HepG2 (cell line): ENCODE data around the gene NRGN. TPM values are rescaled to one million over a fixed set of nuclear protein-coding genes. Genes with fewer than 3 reads are reported as not detected.

Experiments
- ATAC-seq: fragments of 200-7000 bp; cut with Tn5 transposase; 3 replicates; pipeline ENCODE4 v1.9.1; 2020; ENCODE audit warnings: mild to moderate bottlenecking, moderate library complexity
- BruUV-seq: library from RNA; stranded (reverse); fragments of 400-500 nt; replicated peaks from 2 replicates; lab custom pipeline; 2021; lab: Mats Ljungman, UMichigan
- CTCF ChIA-PET: fragments of 300-600 bp; formaldehyde crosslinking; extraction: SDS; loops from one replicate; lab custom pipeline; 2021; ENCODE audit warnings: low total read pairs, inconsistent platforms, low intra/inter-chr PET ratio; lab: Yijun Ruan, JAX
- POLR2A ChIA-PET: fragments of 350-600 bp; sonication (Branson Sonifier 250); formaldehyde crosslinking; loops from one replicate; lab custom pipeline; 2020; ENCODE audit warnings: antibody characterized with exemption, inconsistent platforms; lab: Yijun Ruan, JAX
- DNase-seq: peaks from one replicate; pipeline ENCODE4 v3.0.0-alpha.2; 2015; ENCODE audit warnings: low spot score
- FAIRE-seq: peaks from 3 replicates; lab custom pipeline; 2011; peaks lifted over from hg19 to GRCh38; lab: Jason Lieb, UNC
- H2AFZ ChIP-seq: one replicate; pipeline ENCODE4 v1.6.1; 2011; ENCODE audit warnings: low read length, inconsistent platforms
- H3K27ac ChIP-seq: fragments of 300-600 bp; 3 replicates; pipeline ENCODE4 v1.8.0; 2011; ENCODE audit warnings: mixed run types, mild to moderate bottlenecking, mixed read lengths, low read length, inconsistent platforms; ENCODE audit not compliant: insufficient read depth; ENCODE audit errors: extremely low read length
- H3K27me3 ChIP-seq, 2 experiments: fragments of 200-600 bp in 1 of 2; 2 replicates in 1 of 2; 3 replicates in 1 of 2; pipeline versions ENCODE4 v1.6.0 to v1.8.0; 2011; ENCODE audit warnings: low read length in 2 of 2, mild to moderate bottlenecking in 2 of 2, moderate library complexity in 2 of 2, inconsistent platforms in 1 of 2; ENCODE audit not compliant: insufficient read depth in 2 of 2, control insufficient read depth in 1 of 2
- H3K36me3 ChIP-seq, 2 experiments: fragments of 200-600 bp in 1 of 2; replicated peaks in 1 of 2; 2 replicates in 1 of 2; 3 replicates in 1 of 2; pipeline versions ENCODE4 v1.5.1 to v1.8.0; 2011; ENCODE audit warnings: low read length in 2 of 2, inconsistent platforms in 1 of 2; ENCODE audit not compliant: insufficient read depth in 2 of 2, control insufficient read depth in 1 of 2
- H3K4me1 ChIP-seq: 2 replicates; pipeline ENCODE4 v1.5.1; 2012; ENCODE audit warnings: low read length, inconsistent platforms; ENCODE audit not compliant: insufficient read depth
- H3K4me2 ChIP-seq: 2 replicates; pipeline ENCODE4 v1.6.0; 2011; ENCODE audit warnings: low read depth, low read length, inconsistent platforms
- H3K4me3 ChIP-seq, 3 experiments: fragments of 200-600 bp in 1 of 3; sonication (generic), shearing (Covaris generic) in 1 of 3; replicated peaks in 1 of 3; 2 replicates each; pipeline ENCODE4 v1.5.1; 2011 to 2016; ENCODE audit warnings: low read length in 3 of 3, inconsistent platforms in 2 of 3, low read depth in 2 of 3, mild to moderate bottlenecking in 2 of 3, control low read depth in 1 of 3, mixed read lengths in 1 of 3; ENCODE audit not compliant: insufficient read depth in 1 of 3
- H3K79me2 ChIP-seq: one replicate; pipeline ENCODE4 v1.6.1; 2011; ENCODE audit warnings: low read length, inconsistent platforms; ENCODE audit not compliant: insufficient read depth
- H3K9ac ChIP-seq: 2 replicates; pipeline ENCODE4 v1.6.0; 2011; ENCODE audit warnings: mild to moderate bottlenecking, low read depth, low read length, inconsistent platforms; ENCODE audit not compliant: insufficient read depth
- H3K9me3 ChIP-seq: 2 replicates; pipeline ENCODE4 v1.5.1; 2012; ENCODE audit warnings: mild to moderate bottlenecking, low read length
- H4K20me1 ChIP-seq: 2 replicates; pipeline ENCODE4 v1.6.0; 2011; ENCODE audit warnings: inconsistent platforms, mild to moderate bottlenecking, low read length, moderate library complexity; ENCODE audit not compliant: insufficient read depth
- ARHGAP35 ChIP-seq: sonication (generic); formaldehyde crosslinking; IDR thresholded peaks from 2 replicates; pipeline ENCODE4 v1.9.0; 2022; ENCODE audit warnings: mild to moderate bottlenecking, inconsistent platforms, moderate library complexity, missing genetic modification reagents, borderline replicate concordance
- DNMT1 ChIP-seq: sonication (generic); formaldehyde crosslinking; IDR thresholded peaks from 2 replicates; pipeline ENCODE4 v1.5.1; 2020; ENCODE audit warnings: mild to moderate bottlenecking, missing genetic modification reagents
- HES4 ChIP-seq: sonication (generic); formaldehyde crosslinking; IDR thresholded peaks from 2 replicates; pipeline ENCODE4 v1.9.0; 2021; ENCODE audit warnings: mild to moderate bottlenecking, missing genetic modification reagents, borderline replicate concordance
- NFKBIZ ChIP-seq: IDR thresholded peaks from 2 replicates; pipeline ENCODE4 v1.6.1; 2018; ENCODE audit warnings: missing genetic modification reagents, missing compliant biosample characterization
- RXRB ChIP-seq: IDR thresholded peaks from 2 replicates; pipeline ENCODE4 v1.6.1; 2016; ENCODE audit warnings: borderline replicate concordance, missing genetic modification reagents, missing compliant biosample characterization
- SATB2 ChIP-seq: sonication (generic); formaldehyde crosslinking; IDR thresholded peaks from 2 replicates; pipeline ENCODE4 v1.5.0; 2020; ENCODE audit warnings: missing genetic modification reagents
- SIN3A ChIP-seq: IDR thresholded peaks from 2 replicates; pipeline ENCODE4 v1.6.1; 2011; ENCODE audit warnings: low read depth, mild to moderate bottlenecking, control low read depth, low read length, borderline replicate concordance
- SPEN ChIP-seq: sonication (generic); formaldehyde crosslinking; IDR thresholded peaks from 2 replicates; pipeline ENCODE4 v1.5.1; 2020; ENCODE audit warnings: low read depth, mild to moderate bottlenecking, missing genetic modification reagents
- ZKSCAN1 ChIP-seq: fragments of 150-350 bp; IDR thresholded peaks from 2 replicates; pipeline ENCODE4 v1.6.1; 2014; ENCODE audit warnings: low read length
- ZMYM3 ChIP-seq: sonication (generic); formaldehyde crosslinking; IDR thresholded peaks from 2 replicates; pipeline ENCODE4 v1.5.1; 2020; ENCODE audit warnings: mild to moderate bottlenecking, missing genetic modification reagents
- ZNF446 ChIP-seq: sonication (generic); formaldehyde crosslinking; IDR thresholded peaks from 2 replicates; pipeline ENCODE4 v1.5.0; 2020; ENCODE audit warnings: mild to moderate bottlenecking, missing genetic modification reagents
- ZSCAN12 ChIP-seq: sonication (generic); formaldehyde crosslinking; IDR thresholded peaks from 2 replicates; pipeline ENCODE4 v1.9.0; 2021; ENCODE audit warnings: mild to moderate bottlenecking, missing genetic modification reagents
- whole genome bisulfite sequencing: methylation state at CpG from one replicate; pipeline ENCODE4 v1.1.6; 2017; ENCODE audit warnings: low lambda C conversion rate; 5-methylcytosine and 5-hydroxymethylcytosine counted together
- in situ Hi-C: cut with HindIII; loops from 2 replicates; pipeline ENCODE4 v1.10.0; 2017; ENCODE audit warnings: low pct_unique_long_range_greater_than_20kb; ENCODE audit not compliant: extremely low pct_ligation_motif_present
- intact Hi-C: fragments of 100-400 bp; cut with micrococcal nuclease; formaldehyde crosslinking; loops from one replicate; pipeline ENCODE4 v1.10.0; 2022; ENCODE audit not compliant: unreplicated experiment
- polyA plus RNA-seq, 8 experiments: library from polyadenylated mRNA; depleted of rRNA in 3 of 8; stranded (reverse) in 7 of 8; unstranded in 1 of 8; fragments of >200 nt; fragmentation: Illumina TruSeq in 4 of 8; extraction: Trizol in 4 of 8; gene quantifications; 2 replicates each; pipeline versions ENCODE4 v1.2.1 to v1.2.3, GENCODE V29; 2011 to 2016; ENCODE audit warnings: low read depth in 4 of 8, missing spikeins in 1 of 8, mixed read lengths in 1 of 8; ENCODE audit not compliant: insufficient read depth in 1 of 8
- total RNA-seq, 5 experiments: library from RNA; depleted of rRNA; stranded (reverse); fragments of >200 nt; fragmentation: Illumina TruSeq; extraction: Trizol; gene quantifications; 2 replicates each; pipeline ENCODE4 v1.2.3, GENCODE V29; 2016; ENCODE audit warnings: low read depth in 1 of 5
- TF ChIP-seq, protein P1 (sequence below): sonication (generic); formaldehyde crosslinking; IDR thresholded peaks from 2 replicates; pipeline ENCODE4 v1.9.0; 2021; ENCODE audit warnings: missing genetic modification reagents, borderline replicate concordance
- TF ChIP-seq, protein P2 (sequence below), 2 experiments: fragments of 450-650 bp in 1 of 2; sonication (generic) in 1 of 2; formaldehyde crosslinking; IDR thresholded peaks; 2 replicates each; pipeline versions ENCODE4 v1.5.0 to v1.8.0; 2020 to 2022; ENCODE audit warnings: mild to moderate bottlenecking in 1 of 2, missing genetic modification reagents in 1 of 2
- TF ChIP-seq, protein P3 (sequence below), 2 experiments: IDR thresholded peaks; 2 replicates each; pipeline ENCODE4 v1.6.1; 2011 to 2012; ENCODE audit warnings: low read length in 2 of 2, borderline replicate concordance in 1 of 2, low read depth in 1 of 2, mild to moderate bottlenecking in 1 of 2, moderate library complexity in 1 of 2
- TF ChIP-seq, protein P4 (sequence below): fragments of 450-650 bp; IDR thresholded peaks from 2 replicates; pipeline ENCODE4 v1.6.1; 2017

Gene NRGN
- total and polyA plus RNA-seq, 2 of the 13 experiments (the other 11 are each of a cell fraction or from before 2014, with no cell fraction given): 0.22 TPM; not detected in 1

DNA sequence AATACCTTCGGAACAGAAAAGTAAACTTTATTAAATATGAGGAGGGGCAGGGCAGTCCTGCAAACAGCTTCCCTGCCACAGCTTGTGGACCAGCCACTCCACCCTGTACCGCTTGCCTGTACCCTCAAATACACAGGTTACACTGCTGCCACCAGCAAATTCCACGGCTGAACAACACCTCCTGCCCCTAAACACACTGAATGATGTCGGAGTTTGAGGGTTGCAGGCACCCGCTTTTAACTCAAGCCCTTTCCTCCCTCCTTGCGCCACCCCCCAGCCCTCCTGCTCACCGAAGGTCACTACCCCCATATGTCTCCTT, 8.3 kb downstream of the NRGN start:
- Histone ChIP-seq H3K9me3 (no peaks in the 10 kb centered on the region), H2AFZ (no peak overlapping the region), H3K27ac (no peak overlapping the region), H3K9ac (no peak overlapping the region), H3K79me2 (no peaks in the 10 kb centered on the region), H3K4me2 (no peak overlapping the region), H3K27me3 (peaks cover 0 to 72% of the 10 kb centered on the region in 2 experiments; a peak in 4 of 5 replicates), H3K4me1 (peaks cover 56% of the 10 kb centered on the region), H3K36me3 (no peaks in the 10 kb centered on the region), H4K20me1 (no peaks in the 10 kb centered on the region), H3K4me3 (no peak overlapping the region)
- WGBS: 55% methylated on average over 7 of the region's 7 CpGs
- BruUV-seq: no TSS peak
- ChIA-PET POLR2A (interaction anchor here (1.0 to 4.7 kb wide), 2 partner anchors 11 to 15 kb away, joined by 3 to 48 read pairs; no protein-coding TSS in a partner anchor), CTCF (no interaction called here)
- in situ Hi-C loops: no loop called here
- intact Hi-C loops: loop anchor here (10.0 kb wide), 1 partner anchor 47 kb away; no protein-coding TSS in a partner anchor
- ATAC-seq (no peak), DNase-seq (no peak), FAIRE-seq (no peak)
- TF ChIP-seq ARHGAP35 (CRISPR knock-in tag): no peak
- TF ChIP-seq, protein P1, sequence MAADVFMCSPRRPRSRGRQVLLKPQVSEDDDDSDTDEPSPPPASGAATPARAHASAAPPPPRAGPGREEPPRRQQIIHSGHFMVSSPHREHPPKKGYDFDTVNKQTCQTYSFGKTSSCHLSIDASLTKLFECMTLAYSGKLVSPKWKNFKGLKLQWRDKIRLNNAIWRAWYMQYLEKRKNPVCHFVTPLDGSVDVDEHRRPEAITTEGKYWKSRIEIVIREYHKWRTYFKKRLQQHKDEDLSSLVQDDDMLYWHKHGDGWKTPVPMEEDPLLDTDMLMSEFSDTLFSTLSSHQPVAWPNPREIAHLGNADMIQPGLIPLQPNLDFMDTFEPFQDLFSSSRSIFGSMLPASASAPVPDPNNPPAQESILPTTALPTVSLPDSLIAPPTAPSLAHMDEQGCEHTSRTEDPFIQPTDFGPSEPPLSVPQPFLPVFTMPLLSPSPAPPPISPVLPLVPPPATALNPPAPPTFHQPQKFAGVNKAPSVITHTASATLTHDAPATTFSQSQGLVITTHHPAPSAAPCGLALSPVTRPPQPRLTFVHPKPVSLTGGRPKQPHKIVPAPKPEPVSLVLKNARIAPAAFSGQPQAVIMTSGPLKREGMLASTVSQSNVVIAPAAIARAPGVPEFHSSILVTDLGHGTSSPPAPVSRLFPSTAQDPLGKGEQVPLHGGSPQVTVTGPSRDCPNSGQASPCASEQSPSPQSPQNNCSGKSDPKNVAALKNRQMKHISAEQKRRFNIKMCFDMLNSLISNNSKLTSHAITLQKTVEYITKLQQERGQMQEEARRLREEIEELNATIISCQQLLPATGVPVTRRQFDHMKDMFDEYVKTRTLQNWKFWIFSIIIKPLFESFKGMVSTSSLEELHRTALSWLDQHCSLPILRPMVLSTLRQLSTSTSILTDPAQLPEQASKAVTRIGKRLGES (CRISPR knock-in tag): no peak
- no peak for TF ChIP-seq SATB2
- TF ChIP-seq ZMYM3: no peak
- TF ChIP-seq HES4: no peak
- TF ChIP-seq SPEN: no peak
- no peak for TF ChIP-seq NFKBIZ
- TF ChIP-seq, protein P2, sequence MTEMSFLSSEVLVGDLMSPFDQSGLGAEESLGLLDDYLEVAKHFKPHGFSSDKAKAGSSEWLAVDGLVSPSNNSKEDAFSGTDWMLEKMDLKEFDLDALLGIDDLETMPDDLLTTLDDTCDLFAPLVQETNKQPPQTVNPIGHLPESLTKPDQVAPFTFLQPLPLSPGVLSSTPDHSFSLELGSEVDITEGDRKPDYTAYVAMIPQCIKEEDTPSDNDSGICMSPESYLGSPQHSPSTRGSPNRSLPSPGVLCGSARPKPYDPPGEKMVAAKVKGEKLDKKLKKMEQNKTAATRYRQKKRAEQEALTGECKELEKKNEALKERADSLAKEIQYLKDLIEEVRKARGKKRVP (CRISPR knock-in tag; IDR thresholded peaks at IDR 0.05): no peak
- TF ChIP-seq ZSCAN12 (CRISPR knock-in tag): no peak
- no peak for TF ChIP-seq SIN3A
- TF ChIP-seq, protein P3, sequence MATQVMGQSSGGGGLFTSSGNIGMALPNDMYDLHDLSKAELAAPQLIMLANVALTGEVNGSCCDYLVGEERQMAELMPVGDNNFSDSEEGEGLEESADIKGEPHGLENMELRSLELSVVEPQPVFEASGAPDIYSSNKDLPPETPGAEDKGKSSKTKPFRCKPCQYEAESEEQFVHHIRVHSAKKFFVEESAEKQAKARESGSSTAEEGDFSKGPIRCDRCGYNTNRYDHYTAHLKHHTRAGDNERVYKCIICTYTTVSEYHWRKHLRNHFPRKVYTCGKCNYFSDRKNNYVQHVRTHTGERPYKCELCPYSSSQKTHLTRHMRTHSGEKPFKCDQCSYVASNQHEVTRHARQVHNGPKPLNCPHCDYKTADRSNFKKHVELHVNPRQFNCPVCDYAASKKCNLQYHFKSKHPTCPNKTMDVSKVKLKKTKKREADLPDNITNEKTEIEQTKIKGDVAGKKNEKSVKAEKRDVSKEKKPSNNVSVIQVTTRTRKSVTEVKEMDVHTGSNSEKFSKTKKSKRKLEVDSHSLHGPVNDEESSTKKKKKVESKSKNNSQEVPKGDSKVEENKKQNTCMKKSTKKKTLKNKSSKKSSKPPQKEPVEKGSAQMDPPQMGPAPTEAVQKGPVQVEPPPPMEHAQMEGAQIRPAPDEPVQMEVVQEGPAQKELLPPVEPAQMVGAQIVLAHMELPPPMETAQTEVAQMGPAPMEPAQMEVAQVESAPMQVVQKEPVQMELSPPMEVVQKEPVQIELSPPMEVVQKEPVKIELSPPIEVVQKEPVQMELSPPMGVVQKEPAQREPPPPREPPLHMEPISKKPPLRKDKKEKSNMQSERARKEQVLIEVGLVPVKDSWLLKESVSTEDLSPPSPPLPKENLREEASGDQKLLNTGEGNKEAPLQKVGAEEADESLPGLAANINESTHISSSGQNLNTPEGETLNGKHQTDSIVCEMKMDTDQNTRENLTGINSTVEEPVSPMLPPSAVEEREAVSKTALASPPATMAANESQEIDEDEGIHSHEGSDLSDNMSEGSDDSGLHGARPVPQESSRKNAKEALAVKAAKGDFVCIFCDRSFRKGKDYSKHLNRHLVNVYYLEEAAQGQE (IDR thresholded peaks at IDR 0.05; ENCODE audit: borderline replicate concordance in 1 of 2, low read depth in 1 of 2, low read length in 2 of 2): no peak
- TF ChIP-seq, protein P4, sequence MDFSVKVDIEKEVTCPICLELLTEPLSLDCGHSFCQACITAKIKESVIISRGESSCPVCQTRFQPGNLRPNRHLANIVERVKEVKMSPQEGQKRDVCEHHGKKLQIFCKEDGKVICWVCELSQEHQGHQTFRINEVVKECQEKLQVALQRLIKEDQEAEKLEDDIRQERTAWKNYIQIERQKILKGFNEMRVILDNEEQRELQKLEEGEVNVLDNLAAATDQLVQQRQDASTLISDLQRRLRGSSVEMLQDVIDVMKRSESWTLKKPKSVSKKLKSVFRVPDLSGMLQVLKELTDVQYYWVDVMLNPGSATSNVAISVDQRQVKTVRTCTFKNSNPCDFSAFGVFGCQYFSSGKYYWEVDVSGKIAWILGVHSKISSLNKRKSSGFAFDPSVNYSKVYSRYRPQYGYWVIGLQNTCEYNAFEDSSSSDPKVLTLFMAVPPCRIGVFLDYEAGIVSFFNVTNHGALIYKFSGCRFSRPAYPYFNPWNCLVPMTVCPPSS: no peak
- no peak for TF ChIP-seq RXRB (CRISPR knock-in tag)
- no peak for TF ChIP-seq ZKSCAN1
- no peak for TF ChIP-seq DNMT1 (CRISPR knock-in tag)
- TF ChIP-seq ZNF446 (CRISPR knock-in tag): no peak
